IPS-18a (cell line): ENCODE measurements around the gene STX8.
"Not testable (repeated sequence)": the region's sequence is repeated elsewhere in the genome, so short reads cannot be mapped to it uniquely, and the experiment has no call there.

Experiments
- H3K27ac ChIP-seq: one replicate; pipeline ENCODE4 v1.5.1; 2013; ENCODE audit warnings: low read length
- H3K27me3 ChIP-seq: one replicate; pipeline ENCODE4 v1.6.1; 2013; ENCODE audit warnings: mild to moderate bottlenecking, low read length; ENCODE audit not compliant: control insufficient read depth, insufficient read depth
- H3K36me3 ChIP-seq: one replicate; pipeline ENCODE4 v1.6.1; 2013; ENCODE audit warnings: low read depth, low read length; ENCODE audit not compliant: control insufficient read depth
- H3K4me1 ChIP-seq: one replicate; pipeline ENCODE4 v1.6.1; 2013; ENCODE audit warnings: low read depth, low read length; ENCODE audit not compliant: control insufficient read depth
- H3K4me3 ChIP-seq: one replicate; pipeline ENCODE4 v1.5.1; 2013; ENCODE audit warnings: low read length
- H3K9ac ChIP-seq: one replicate; pipeline ENCODE4 v1.6.1; 2013; ENCODE audit warnings: mild to moderate bottlenecking, low read length, moderate library complexity
- H3K9me3 ChIP-seq: one replicate; pipeline ENCODE4 v1.6.1; 2013; ENCODE audit warnings: low read depth, low read length; ENCODE audit not compliant: control insufficient read depth

STX8 gene

GRCh38 chr17:9467518-9467917, 108.1 kb downstream of the STX8 start:
- Histone ChIP-seq H3K9ac (no peak overlapping the region), H3K27ac (no peak overlapping the region), H3K36me3 (no peaks in the 10 kb centered on the region), H3K27me3 (no peaks in the 10 kb centered on the region), H3K4me1 (no peaks in the 10 kb centered on the region), H3K9me3 (no peaks in the 10 kb centered on the region), H3K4me3 (no peak overlapping the region)

DNA sequence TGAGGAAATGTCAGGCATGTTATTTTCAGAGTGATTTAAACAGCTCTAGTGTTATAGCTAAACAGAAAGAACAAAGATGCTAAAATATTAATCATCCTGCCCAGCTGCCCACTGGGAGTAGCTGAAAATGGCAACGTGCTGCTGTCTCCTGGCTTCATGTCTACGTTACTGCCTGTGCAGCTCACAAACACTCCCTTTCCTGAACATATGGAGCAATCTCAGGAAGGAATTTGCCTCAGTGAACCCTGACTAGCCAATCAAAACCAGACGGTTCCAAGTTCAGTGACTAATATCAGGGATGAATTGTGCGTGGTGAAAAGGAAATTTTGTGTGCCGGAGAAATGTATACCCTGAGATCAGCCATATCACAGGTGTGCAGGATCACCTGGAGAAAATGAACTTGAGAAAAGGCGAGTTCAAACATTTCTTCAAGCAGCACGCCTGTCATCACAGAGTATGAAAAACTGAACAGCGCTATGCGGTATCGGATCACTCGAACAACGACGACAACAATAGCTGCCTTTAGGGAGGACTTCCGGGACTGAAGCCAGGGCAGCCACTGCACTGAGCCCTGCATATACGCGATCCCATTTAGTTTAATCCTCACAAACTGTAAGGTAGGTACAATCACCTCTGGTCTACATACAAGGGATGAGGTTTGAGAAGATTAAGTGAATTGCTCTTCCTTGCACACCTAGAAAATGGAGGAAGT, 110.3 kb downstream of the STX8 start:
- no peaks in the 10 kb centered on the region for H3K9me3 ChIP-seq
- H3K9ac ChIP-seq = no peak overlapping the region
- no peaks in the 10 kb centered on the region for H3K27me3 ChIP-seq
- no peak overlapping the region for H3K4me3 ChIP-seq
- no peak overlapping the region for H3K27ac ChIP-seq
- no peaks in the 10 kb centered on the region for H3K4me1 ChIP-seq
- no peaks in the 10 kb centered on the region for H3K36me3 ChIP-seq

GRCh38 chr17:9457005-9457404, 118.6 kb downstream of the STX8 start:
- Histone ChIP-seq H3K4me1 (no peaks in the 10 kb centered on the region), H3K27me3 (no peaks in the 10 kb centered on the region), H3K27ac (no peak overlapping the region), H3K9ac (no peak overlapping the region), H3K4me3 (no peak overlapping the region), H3K9me3 (no peaks in the 10 kb centered on the region), H3K36me3 (no peaks in the 10 kb centered on the region)

- H3K36me3 ChIP-seq = no peaks in the 10 kb centered on the region
- no peaks in the 10 kb centered on the region for H3K9me3 ChIP-seq
- H3K27me3 ChIP-seq = no peaks in the 10 kb centered on the region
- no peaks in the 10 kb centered on the region for H3K4me1 ChIP-seq
- no peak overlapping the region for H3K27ac ChIP-seq
- no peak overlapping the region for H3K9ac ChIP-seq
- H3K4me3 ChIP-seq = no peak overlapping the region
These were observed 119.3 kb downstream of the STX8 start for GRCh38 chr17:9456330-9456729.

DNA sequence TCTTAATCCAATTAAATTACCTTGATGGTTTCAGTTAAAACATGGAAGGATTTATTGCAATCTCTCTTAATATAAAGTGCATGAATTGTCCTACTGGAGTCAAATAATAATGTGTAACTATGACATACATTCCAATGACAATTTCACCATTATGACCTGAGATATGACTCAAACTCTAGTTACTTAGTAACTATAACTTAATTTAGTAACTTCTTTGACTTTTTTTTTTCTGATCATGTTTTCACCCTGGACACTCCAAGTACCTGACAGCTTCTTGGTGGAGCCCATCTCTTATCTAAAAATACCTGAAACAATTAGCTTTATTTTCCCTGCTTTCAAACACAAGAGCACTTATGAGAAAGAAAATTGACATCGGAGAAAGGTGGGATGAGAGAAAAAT, 123.7 kb downstream of the STX8 start:
- Histone ChIP-seq H3K9me3 (no peaks in the 10 kb centered on the region), H3K4me1 (no peaks in the 10 kb centered on the region), H3K9ac (no peak overlapping the region), H3K36me3 (no peaks in the 10 kb centered on the region), H3K27ac (no peak overlapping the region), H3K27me3 (no peaks in the 10 kb centered on the region), H3K4me3 (no peak overlapping the region)

- H3K4me1 ChIP-seq, H3K9me3 ChIP-seq, H3K36me3 ChIP-seq, H3K4me3 ChIP-seq, H3K27me3 ChIP-seq, H3K27ac ChIP-seq, H3K9ac ChIP-seq: not testable (repeated sequence)
These were observed 128.3 kb downstream of the STX8 start for GRCh38 chr17:9447298-9447697.

GRCh38 chr17:9446528-9446927, 129.1 kb downstream of the STX8 start:
- Histone ChIP-seq H3K4me3 (no peak overlapping the region), H3K36me3 (no peaks in the 10 kb centered on the region), H3K4me1 (peaks cover 5% of the 10 kb centered on the region), H3K9ac (no peak overlapping the region), H3K9me3 (no peaks in the 10 kb centered on the region), H3K27ac (no peak overlapping the region), H3K27me3 (no peaks in the 10 kb centered on the region)

DNA sequence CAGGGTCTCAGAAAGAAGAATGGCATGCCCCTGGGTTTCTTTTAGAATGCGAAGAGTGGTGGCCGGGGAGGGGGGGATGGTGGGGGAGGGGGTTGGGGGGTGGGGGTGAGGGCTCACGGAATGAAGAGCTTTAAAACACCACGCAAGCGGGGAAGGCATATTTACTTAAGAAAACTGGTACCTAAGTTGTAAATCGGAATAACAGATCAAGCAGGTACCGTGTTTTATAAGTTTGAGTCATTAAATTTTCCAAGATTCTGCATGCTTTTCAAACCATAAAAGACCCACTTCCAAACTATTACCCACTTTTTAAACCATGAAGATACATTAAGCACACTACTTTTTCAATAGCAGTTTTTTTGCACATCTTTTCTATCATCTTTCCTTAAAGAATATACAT, 130.2 kb downstream of the STX8 start:
- no peaks in the 10 kb centered on the region for H3K9me3 ChIP-seq

GRCh38 chr17:9444687-9445086, 130.9 kb downstream of the STX8 start:
- Histone ChIP-seq H3K27ac (no peak overlapping the region), H3K9ac (no peak overlapping the region), H3K4me3 (no peak overlapping the region), H3K4me1 (peaks cover 5% of the 10 kb centered on the region), H3K36me3 (no peaks in the 10 kb centered on the region), H3K9me3 (no peaks in the 10 kb centered on the region), H3K27me3 (no peaks in the 10 kb centered on the region)

More for the DNA sequence above, 130.2 kb downstream of the STX8 start:
- no peak overlapping the region for H3K4me3 ChIP-seq
- no peak overlapping the region for H3K27ac ChIP-seq
- H3K27me3 ChIP-seq = no peaks in the 10 kb centered on the region
- peaks cover 5% of the 10 kb centered on the region for H3K4me1 ChIP-seq
- no peaks in the 10 kb centered on the region for H3K36me3 ChIP-seq
- H3K9ac ChIP-seq = no peak overlapping the region

DNA sequence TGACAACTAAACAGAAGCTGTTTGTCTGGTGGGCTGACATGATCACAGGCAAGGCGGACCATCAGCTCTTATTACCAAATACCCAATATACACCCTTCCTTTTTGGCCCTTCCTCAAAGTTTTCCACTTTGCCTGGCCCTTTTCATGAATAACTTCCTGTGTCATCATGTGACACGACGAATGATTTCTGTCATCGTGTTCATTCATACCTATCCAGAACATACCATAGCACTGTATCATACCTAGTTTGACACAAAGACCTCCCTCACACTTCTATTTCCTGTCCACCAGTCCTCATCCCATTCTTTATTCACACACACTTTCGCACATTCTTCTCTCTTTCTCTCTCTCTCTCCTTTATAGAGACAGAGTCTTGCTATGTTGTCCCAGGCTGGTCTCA, 131.8 kb downstream of the STX8 start:
- Histone ChIP-seq H3K27ac (no peak overlapping the region), H3K4me1 (peaks cover 5% of the 10 kb centered on the region), H3K9ac (no peak overlapping the region), H3K27me3 (no peaks in the 10 kb centered on the region), H3K9me3 (no peaks in the 10 kb centered on the region), H3K4me3 (no peak overlapping the region), H3K36me3 (no peaks in the 10 kb centered on the region)

GRCh38 chr17:9439851-9440250, 135.8 kb downstream of the STX8 start:
- H3K36me3 ChIP-seq = no peaks in the 10 kb centered on the region

DNA sequence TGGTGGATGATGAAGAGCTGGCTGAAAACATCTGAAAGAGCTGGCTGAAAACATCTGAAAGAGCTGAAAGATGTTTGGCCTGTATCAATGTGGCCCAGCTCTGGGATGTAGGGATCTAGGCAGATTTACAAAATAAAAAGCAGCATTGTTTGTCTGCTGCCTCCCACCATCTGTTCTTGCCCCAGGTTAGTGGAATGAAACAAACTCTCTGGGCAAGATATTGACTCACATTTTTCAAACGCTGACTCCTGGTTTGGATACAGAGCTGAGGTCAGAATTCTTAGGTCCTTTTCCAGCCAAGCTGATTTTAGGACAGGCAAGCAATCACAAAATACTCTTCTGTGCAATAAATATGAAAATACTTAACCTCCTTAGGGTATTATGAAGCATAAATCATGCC, 139.0 kb downstream of the STX8 start:
- Histone ChIP-seq H3K27me3 (no peaks in the 10 kb centered on the region), H3K36me3 (no peaks in the 10 kb centered on the region), H3K9ac (no peak overlapping the region), H3K27ac (no peak overlapping the region), H3K9me3 (no peaks in the 10 kb centered on the region), H3K4me1 (peaks cover 12% of the 10 kb centered on the region), H3K4me3 (no peak overlapping the region)

More at GRCh38 chr17:9439851-9440250, 135.8 kb downstream of the STX8 start:
- Histone ChIP-seq H3K4me1 (peaks cover 13% of the 10 kb centered on the region), H3K9me3 (no peaks in the 10 kb centered on the region), H3K4me3 (no peak overlapping the region), H3K9ac (no peak overlapping the region), H3K27ac (no peak overlapping the region), H3K27me3 (no peaks in the 10 kb centered on the region)
